ENCODE measurements around the gene RAB37.

The RAB37 gene

GRCh38 chr17:74779501-74779900, 42.4 kb downstream of the RAB37 start:
- no peak for DNase-seq (ENCODE audit: low read depth in 2 of 2)
- H3K4me3 ChIP-seq (replicated peaks in 1 of 2; ENCODE audit: low read depth in 2 of 2, low read length in 2 of 2) = no peak overlapping the region

GRCh38 chr17:74779948-74780400, 42.9 kb downstream of the RAB37 start:
- no peak for TF ChIP-seq CTCF (IDR thresholded peaks at IDR 0.05; ENCODE audit: low read depth, low read length)
- H3K4me3 ChIP-seq (replicated peaks in 1 of 2; ENCODE audit: low read depth in 2 of 2, low read length in 2 of 2) = no peak overlapping the region
- no peak for DNase-seq (ENCODE audit: low read depth in 2 of 2)

More at GRCh38 chr17:74779501-74779900, 42.4 kb downstream of the RAB37 start:
- no peak for TF ChIP-seq CTCF (IDR thresholded peaks at IDR 0.05; ENCODE audit: low read depth, low read length)

GRCh38 chr17:74780443-74781238, 43.6 kb downstream of the RAB37 start:
- TF ChIP-seq CTCF (IDR thresholded peaks at IDR 0.05; ENCODE audit: low read depth, low read length) = no peak
- DNase-seq (ENCODE audit: low read depth in 2 of 2) = no peak
- no peak overlapping the region for H3K4me3 ChIP-seq (replicated peaks in 1 of 2; ENCODE audit: low read depth in 2 of 2, low read length in 2 of 2)

GRCh38 chr17:74782571-74782970, 45.5 kb downstream of the RAB37 start:
- H3K4me3 ChIP-seq (replicated peaks in 1 of 2; ENCODE audit: low read depth in 2 of 2, low read length in 2 of 2) = no peak overlapping the region
- no peak for TF ChIP-seq CTCF (IDR thresholded peaks at IDR 0.05; ENCODE audit: low read depth, low read length)
- DNase-seq (ENCODE audit: low read depth in 2 of 2) = no peak

- DNase-seq (ENCODE audit: low read depth in 2 of 2) = no peak
- no peak overlapping the region for H3K4me3 ChIP-seq (replicated peaks in 1 of 2; ENCODE audit: low read depth in 2 of 2, low read length in 2 of 2)
- no peak for TF ChIP-seq CTCF (IDR thresholded peaks at IDR 0.05; ENCODE audit: low read depth, low read length)
These were observed 47.2 kb downstream of the RAB37 start for GRCh38 chr17:74784125-74784810.

GRCh38 chr17:74785096-74785980, 48.3 kb downstream of the RAB37 start:
- DNase-seq (ENCODE audit: low read depth in 2 of 2) = no peak
- no peak for TF ChIP-seq CTCF (IDR thresholded peaks at IDR 0.05; ENCODE audit: low read depth, low read length)
- no peak overlapping the region for H3K4me3 ChIP-seq (replicated peaks in 1 of 2; ENCODE audit: low read depth in 2 of 2, low read length in 2 of 2)
